Mesenchymal stem cell (in vitro differentiated cells and primary cell): Measurements from ENCODE around the gene DOK5.

Source experiments
- DNase-seq: peaks from one replicate; pipeline ENCODE4 v3.0.0-alpha.2; 2013
- H2AFZ ChIP-seq: one replicate; pipeline ENCODE4 v1.6.1; 2013; ENCODE audit warnings: low read depth, mild to moderate bottlenecking, control low read depth, inconsistent platforms, low read length, moderate library complexity
- H2AK5ac ChIP-seq: 2 replicates; pipeline ENCODE4 v1.6.1; 2013; ENCODE audit warnings: low read length, moderate library complexity, mild to moderate bottlenecking, inconsistent platforms; ENCODE audit not compliant: severe bottlenecking
- H2BK120ac ChIP-seq: one replicate; pipeline ENCODE4 v1.6.1; 2013; ENCODE audit warnings: low read depth, mild to moderate bottlenecking, inconsistent platforms, low read length, moderate library complexity
- H2BK12ac ChIP-seq, 2 experiments: one replicate each; pipeline ENCODE4 v1.6.1; 2013; ENCODE audit warnings: inconsistent platforms in 2 of 2, low read length in 2 of 2, mild to moderate bottlenecking in 2 of 2, moderate library complexity in 2 of 2, control low read depth in 1 of 2
- H2BK15ac ChIP-seq: one replicate; pipeline ENCODE4 v1.6.1; 2013; ENCODE audit warnings: mild to moderate bottlenecking, low read depth, inconsistent platforms; ENCODE audit not compliant: poor library complexity, severe bottlenecking
- H2BK5ac ChIP-seq: 2 replicates; pipeline ENCODE4 v1.6.1; 2013; ENCODE audit warnings: low read depth, mild to moderate bottlenecking, low read length, control low read depth, inconsistent platforms; ENCODE audit not compliant: poor library complexity, severe bottlenecking
- H3K14ac ChIP-seq, 2 experiments: one replicate each; pipeline ENCODE4 v1.6.1; 2013; ENCODE audit warnings: inconsistent platforms in 2 of 2, low read length in 2 of 2, control low read depth in 1 of 2, mild to moderate bottlenecking in 1 of 2, moderate library complexity in 1 of 2
- H3K18ac ChIP-seq, 2 experiments: one replicate each; pipeline ENCODE4 v1.6.1; 2013; ENCODE audit warnings: inconsistent platforms in 2 of 2, low read length in 2 of 2, control low read depth in 1 of 2, low read depth in 1 of 2, mild to moderate bottlenecking in 1 of 2
- H3K23ac ChIP-seq, 2 experiments: one replicate each; pipeline ENCODE4 v1.6.1; 2013; ENCODE audit warnings: inconsistent platforms in 2 of 2, low read length in 2 of 2, mild to moderate bottlenecking in 2 of 2, moderate library complexity in 2 of 2, control low read depth in 1 of 2
- H3K27ac ChIP-seq: 2 replicates; pipeline ENCODE4 v1.5.1; 2013; ENCODE audit warnings: mild to moderate bottlenecking, moderate library complexity, low read length, control low read depth, inconsistent platforms; ENCODE audit not compliant: poor library complexity, severe bottlenecking
- H3K27me3 ChIP-seq, 2 experiments: 2 replicates each; pipeline versions ENCODE4 v1.6.1 to v1.7.0; 2013; ENCODE audit warnings: low read length in 2 of 2, mild to moderate bottlenecking in 2 of 2, moderate library complexity in 2 of 2, control low read depth in 1 of 2, inconsistent platforms in 1 of 2; ENCODE audit not compliant: control insufficient read depth in 1 of 2, insufficient read depth in 1 of 2
- H3K36me3 ChIP-seq, 2 experiments: 2 replicates each; pipeline versions ENCODE4 v1.6.1 to v1.7.0; 2013; ENCODE audit warnings: low read length in 2 of 2, control low read depth in 1 of 2, inconsistent platforms in 1 of 2, low read depth in 1 of 2, mild to moderate bottlenecking in 1 of 2; ENCODE audit not compliant: insufficient read depth in 2 of 2, control insufficient read depth in 1 of 2
- H3K4ac ChIP-seq, 2 experiments: one replicate each; pipeline ENCODE4 v1.6.1; 2013; ENCODE audit warnings: inconsistent platforms in 2 of 2, low read length in 2 of 2, mild to moderate bottlenecking in 2 of 2, moderate library complexity in 2 of 2, control low read depth in 1 of 2, low read depth in 1 of 2
- H3K4me1 ChIP-seq: 2 replicates; pipeline ENCODE4 v1.6.1; 2013; ENCODE audit warnings: low read depth, low read length, control low read depth; ENCODE audit not compliant: control insufficient read depth, insufficient read depth
- H3K4me2 ChIP-seq: 2 replicates; pipeline ENCODE4 v1.6.1; 2013; ENCODE audit warnings: low read length, mild to moderate bottlenecking, inconsistent platforms; ENCODE audit not compliant: poor library complexity, severe bottlenecking
- H3K4me3 ChIP-seq, 2 experiments: 2 replicates each; pipeline versions ENCODE4 v1.5.1 to v1.7.0; 2013; ENCODE audit warnings: low read length in 2 of 2, mild to moderate bottlenecking in 2 of 2, control low read depth in 1 of 2, low read depth in 1 of 2; ENCODE audit not compliant: insufficient read depth in 1 of 2
- H3K79me1 ChIP-seq: replicated peaks from 2 replicates; pipeline ENCODE4 v1.6.1; 2013; ENCODE audit warnings: mild to moderate bottlenecking, control low read depth, low read length, inconsistent platforms; ENCODE audit not compliant: poor library complexity, severe bottlenecking
- H3K9ac ChIP-seq: 2 replicates; pipeline ENCODE4 v1.7.0; 2013; ENCODE audit warnings: mild to moderate bottlenecking, low read length, moderate library complexity
- H3K9me3 ChIP-seq: 2 replicates; pipeline ENCODE4 v1.7.0; 2013; ENCODE audit warnings: mild to moderate bottlenecking, low read length; ENCODE audit not compliant: control insufficient read depth
- H4K8ac ChIP-seq: one replicate; pipeline ENCODE4 v1.6.1; 2013; ENCODE audit warnings: inconsistent platforms, mild to moderate bottlenecking, low read length, moderate library complexity
- H4K91ac ChIP-seq: one replicate; pipeline ENCODE4 v1.6.1; 2013; ENCODE audit warnings: mild to moderate bottlenecking, low read length, inconsistent platforms
- WGBS: methylation state at CpG from one replicate; pipeline ENCODE4 v1.1.7; 2013; ENCODE audit warnings: mixed read lengths; 5-methylcytosine and 5-hydroxymethylcytosine counted together

DOK5 gene

DNA sequence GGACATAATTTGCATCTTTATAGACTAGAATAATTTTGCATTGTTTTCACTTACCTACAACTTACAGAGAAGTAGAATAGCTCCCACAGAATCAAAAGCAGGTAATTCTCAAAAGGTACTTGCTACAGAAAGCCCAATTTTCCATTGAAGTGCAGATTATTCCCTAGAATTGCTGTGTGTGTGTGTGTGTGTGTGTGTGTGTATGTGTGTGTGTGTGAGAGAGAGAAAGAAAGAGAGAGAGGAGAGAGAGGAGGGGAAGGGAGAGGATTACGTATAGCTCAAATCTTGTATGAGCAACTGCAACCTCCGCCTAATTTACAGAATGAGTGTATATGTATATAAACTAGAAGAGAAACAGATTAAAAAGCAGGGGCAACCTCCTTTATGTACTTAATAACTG is 68.0 kb downstream of the DOK5 start:
- no peak overlapping the region for H3K27ac ChIP-seq
- no peak overlapping the region for H2AFZ ChIP-seq
- H3K4me3 ChIP-seq: no peak overlapping the region
- H2BK120ac ChIP-seq: no peak overlapping the region
- WGBS: no CpG with 5 or more reads among the region's 2 CpGs
- H3K79me1 ChIP-seq: no peaks in the 10 kb centered on the region
- DNase-seq: no peak
- H3K9me3 ChIP-seq: peaks cover 20% of the 10 kb centered on the region
- H2BK15ac ChIP-seq: no peak overlapping the region
- no peak overlapping the region for H2BK5ac ChIP-seq
- H3K14ac ChIP-seq: no peak overlapping the region
- H4K91ac ChIP-seq: no peak overlapping the region
- no peaks in the 10 kb centered on the region for H3K27me3 ChIP-seq
- no peak overlapping the region for H3K4ac ChIP-seq
- H2BK12ac ChIP-seq: no peak overlapping the region
- no peaks in the 10 kb centered on the region for H3K36me3 ChIP-seq
- no peaks in the 10 kb centered on the region for H3K4me1 ChIP-seq
- H3K18ac ChIP-seq: no peak overlapping the region
- no peak overlapping the region for H2AK5ac ChIP-seq
- H3K9ac ChIP-seq: no peak overlapping the region
- H3K4me2 ChIP-seq: no peak overlapping the region
- H3K23ac ChIP-seq: no peak overlapping the region
- no peak overlapping the region for H4K8ac ChIP-seq

DNA sequence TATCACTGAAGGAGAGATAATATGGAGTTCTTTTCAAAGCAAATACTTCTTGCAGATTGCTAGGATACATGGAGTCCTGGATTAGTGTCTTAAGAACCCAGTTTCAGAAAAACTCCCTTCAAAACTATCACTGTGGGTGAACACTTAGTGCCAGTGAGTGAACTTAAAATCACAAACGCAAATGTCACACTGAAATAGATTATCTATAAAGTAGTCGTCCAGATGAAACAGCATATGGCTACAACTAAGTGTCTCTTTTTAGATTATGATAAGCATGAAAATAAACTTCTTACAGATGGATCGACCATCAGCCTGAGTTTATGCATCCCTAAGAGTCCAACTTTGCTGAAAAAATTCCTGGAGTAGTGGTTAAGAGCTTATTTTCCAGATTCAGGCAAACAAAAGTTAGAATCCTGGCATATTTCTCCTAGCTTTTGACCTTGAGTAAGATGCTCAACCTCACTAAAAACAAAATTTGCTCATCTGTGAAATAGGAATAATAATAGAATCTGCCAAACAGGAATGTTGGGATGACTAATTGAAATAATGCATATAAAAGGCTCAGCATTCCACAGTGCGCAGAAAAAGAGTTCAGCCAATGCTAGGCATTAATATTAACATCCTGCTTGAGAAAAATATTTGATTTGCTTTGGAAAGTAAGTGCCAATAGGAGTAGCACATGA is 70.4 kb downstream of the DOK5 start:
- H2BK120ac ChIP-seq: no peak overlapping the region

GRCh38 chr20:54548849-54549248 is 73.5 kb downstream of the DOK5 start:
- Histone ChIP-seq H2AK5ac (no peak overlapping the region), H2BK120ac (no peak overlapping the region), H3K4me1 (no peaks in the 10 kb centered on the region), H4K91ac (no peak overlapping the region), H3K4me3 (no peak overlapping the region), H3K36me3 (no peaks in the 10 kb centered on the region), H3K27me3 (no peaks in the 10 kb centered on the region), H3K9me3 (peaks cover 9% of the 10 kb centered on the region), H4K8ac (no peak overlapping the region), H3K23ac (no peak overlapping the region), H3K4me2 (no peak overlapping the region), H2AFZ (no peak overlapping the region), H3K27ac (no peak overlapping the region), H3K9ac (no peak overlapping the region), H3K4ac (no peak overlapping the region), H2BK15ac (no peak overlapping the region), H3K14ac (no peak overlapping the region), H2BK12ac (no peak overlapping the region), H2BK5ac (no peak overlapping the region), H3K18ac (no peak overlapping the region), H3K79me1 (no peaks in the 10 kb centered on the region)
- DNase-seq: no peak
- WGBS: 94% methylated on average over 6 of the region's 8 CpGs

More for the DNA sequence above, 70.4 kb downstream of the DOK5 start:
- Histone ChIP-seq H2AFZ (no peak overlapping the region), H3K9ac (no peak overlapping the region), H2AK5ac (no peak overlapping the region), H3K23ac (no peak overlapping the region), H2BK15ac (no peak overlapping the region), H3K27me3 (no peaks in the 10 kb centered on the region), H3K79me1 (no peaks in the 10 kb centered on the region), H3K9me3 (peaks cover 9% of the 10 kb centered on the region), H3K4me3 (no peak overlapping the region), H3K18ac (no peak overlapping the region), H3K14ac (no peak overlapping the region), H2BK5ac (no peak overlapping the region), H4K91ac (no peak overlapping the region), H4K8ac (no peak overlapping the region), H3K27ac (no peak overlapping the region), H3K36me3 (no peaks in the 10 kb centered on the region), H3K4ac (no peak overlapping the region), H3K4me1 (no peaks in the 10 kb centered on the region), H2BK12ac (no peak overlapping the region), H3K4me2 (no peak overlapping the region)
- 66% methylated on average over 2 of the region's 4 CpGs for WGBS
- no peak for DNase-seq

DNA sequence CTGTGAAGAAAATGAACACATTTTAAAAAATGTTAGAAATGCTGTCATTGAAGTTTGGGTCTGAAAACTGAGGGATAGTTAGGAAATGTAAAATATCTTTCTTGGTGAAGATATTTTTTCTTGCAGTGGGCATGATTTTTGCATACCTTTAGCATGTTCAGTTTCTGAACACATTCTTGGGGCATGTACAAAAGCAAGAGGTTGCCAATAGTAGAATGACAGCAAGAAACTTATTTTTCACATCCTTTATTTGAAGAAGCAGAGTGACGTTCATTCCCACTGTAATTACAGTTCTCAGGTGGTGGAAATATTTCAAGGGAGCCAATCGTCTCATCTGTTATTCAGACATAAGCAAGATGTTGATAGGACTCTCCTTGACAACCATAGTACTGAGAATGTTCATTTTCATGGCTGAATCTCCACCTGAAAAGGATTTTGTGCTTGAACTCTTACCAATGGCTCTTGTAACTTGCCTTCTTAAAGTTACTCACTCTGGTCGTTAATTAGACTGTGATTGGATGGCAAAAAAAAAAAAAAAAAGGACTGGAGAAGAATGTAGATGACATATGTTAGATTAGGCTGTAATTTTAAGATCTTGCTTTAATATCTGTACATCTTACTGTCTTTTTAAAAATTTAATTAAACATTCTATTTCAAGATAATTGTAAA is 74.4 kb downstream of the DOK5 start:
- Histone ChIP-seq H3K79me1 (no peaks in the 10 kb centered on the region), H3K18ac (no peak overlapping the region), H2AFZ (no peak overlapping the region), H2BK12ac (no peak overlapping the region), H3K27ac (no peak overlapping the region), H3K4me3 (no peak overlapping the region), H3K4ac (no peak overlapping the region), H3K14ac (no peak overlapping the region), H3K9me3 (peaks cover 1% of the 10 kb centered on the region), H2BK120ac (no peak overlapping the region), H2AK5ac (no peak overlapping the region), H3K23ac (no peak overlapping the region), H3K36me3 (no peaks in the 10 kb centered on the region), H3K27me3 (no peaks in the 10 kb centered on the region), H3K4me2 (no peak overlapping the region), H4K8ac (no peak overlapping the region), H3K4me1 (no peaks in the 10 kb centered on the region), H2BK15ac (no peak overlapping the region), H4K91ac (no peak overlapping the region), H2BK5ac (no peak overlapping the region), H3K9ac (no peak overlapping the region)
- no peak for DNase-seq
- no CpG with 5 or more reads among the region's 3 CpGs for WGBS
